SJCRH30 (cell line): ENCODE results near the gene GRXCR1. TPM values are rescaled to one million over a fixed set of nuclear protein-coding genes. Genes with fewer than 3 reads are reported as not detected.

Experiments used
- DNase-seq, 2 experiments: peaks; one replicate each; pipeline ENCODE4 v3.0.0-alpha.2; 2015 to 2020
- H3K27ac ChIP-seq: fragments of 250-450 bp; sonication (Bioruptor Pico); 2 replicates; pipeline ENCODE4 v1.5.1; 2020; ENCODE audit warnings: mild to moderate bottlenecking, moderate library complexity
- H3K27me3 ChIP-seq: fragments of 250-450 bp; sonication (Bioruptor Pico); 2 replicates; pipeline ENCODE4 v1.5.1; 2020; ENCODE audit warnings: mild to moderate bottlenecking, moderate library complexity
- H3K36me3 ChIP-seq: fragments of 250-450 bp; sonication (Bioruptor Pico); 2 replicates; pipeline ENCODE4 v1.5.1; 2020; ENCODE audit warnings: mild to moderate bottlenecking, moderate library complexity
- H3K4me1 ChIP-seq: fragments of 250-450 bp; sonication (Bioruptor Pico); 2 replicates; pipeline ENCODE4 v1.5.1; 2020; ENCODE audit warnings: mild to moderate bottlenecking, moderate library complexity
- H3K4me3 ChIP-seq: fragments of 250-450 bp; sonication (Bioruptor Pico); 2 replicates; pipeline ENCODE4 v1.5.1; 2020; ENCODE audit warnings: mild to moderate bottlenecking, moderate library complexity
- H3K9me3 ChIP-seq: fragments of 250-450 bp; sonication (Bioruptor Pico); replicated peaks from 2 replicates; pipeline ENCODE4 v1.5.1; 2020; ENCODE audit warnings: mild to moderate bottlenecking, moderate library complexity
- total RNA-seq: library from RNA; depleted of rRNA; stranded (reverse); fragments of >200 nt; shearing (Covaris generic); gene quantifications from 2 replicates; pipeline ENCODE4 v1.2.3, GENCODE V29; 2014; rRNA removed

GRXCR1 gene
- total RNA-seq: not detected in 2 replicates

DNA sequence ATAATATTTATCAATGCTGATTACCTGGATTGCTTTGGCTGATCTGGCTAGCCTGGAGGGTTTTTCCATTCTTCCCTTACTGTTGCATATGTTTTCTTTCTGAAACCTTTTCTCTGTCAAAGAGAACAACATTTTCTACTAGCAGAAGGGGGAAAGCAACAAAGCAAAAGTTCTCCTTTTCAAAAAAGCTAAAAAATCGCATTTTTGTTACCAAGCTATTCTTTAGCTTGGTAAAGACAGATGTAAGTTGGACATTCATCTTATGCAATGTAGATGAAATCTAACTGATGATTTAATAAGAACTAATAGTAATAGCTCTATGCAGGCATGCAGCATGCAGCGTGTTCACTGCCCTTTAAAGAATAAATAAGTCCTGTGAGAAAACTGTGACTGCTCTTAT is at the start of gene GRXCR1:
Gene GRXCR1, plus strand, starts transcription at position 301 of the 400 bp plus-strand sequence. CDS start 554 bp downstream, outside the sequence.
- no peaks in the 10 kb centered on the region for H3K9me3 ChIP-seq
- no peaks in the 10 kb centered on the region for H3K36me3 ChIP-seq
- H3K27me3 ChIP-seq: peaks cover 13% of the 10 kb centered on the region
- H3K27ac ChIP-seq: no peak within 1 kb of the TSS
- H3K4me1 ChIP-seq: no peaks in the 10 kb centered on the region
- DNase-seq: no peak
- no peak within 1 kb of the TSS for H3K4me3 ChIP-seq

GRCh38 chr4:42843694-42844093 is 48.8 kb upstream of the GRXCR1 start:
- Histone ChIP-seq H3K9me3 (no peaks in the 10 kb centered on the region), H3K4me3 (no peak overlapping the region), H3K27ac (no peak overlapping the region), H3K27me3 (0 out of 2 replicates have a peak, but pooled peaks cover 3% of the 10 kb centered on the region), H3K36me3 (no peaks in the 10 kb centered on the region), H3K4me1 (no peaks in the 10 kb centered on the region)
- no peak for DNase-seq

DNA sequence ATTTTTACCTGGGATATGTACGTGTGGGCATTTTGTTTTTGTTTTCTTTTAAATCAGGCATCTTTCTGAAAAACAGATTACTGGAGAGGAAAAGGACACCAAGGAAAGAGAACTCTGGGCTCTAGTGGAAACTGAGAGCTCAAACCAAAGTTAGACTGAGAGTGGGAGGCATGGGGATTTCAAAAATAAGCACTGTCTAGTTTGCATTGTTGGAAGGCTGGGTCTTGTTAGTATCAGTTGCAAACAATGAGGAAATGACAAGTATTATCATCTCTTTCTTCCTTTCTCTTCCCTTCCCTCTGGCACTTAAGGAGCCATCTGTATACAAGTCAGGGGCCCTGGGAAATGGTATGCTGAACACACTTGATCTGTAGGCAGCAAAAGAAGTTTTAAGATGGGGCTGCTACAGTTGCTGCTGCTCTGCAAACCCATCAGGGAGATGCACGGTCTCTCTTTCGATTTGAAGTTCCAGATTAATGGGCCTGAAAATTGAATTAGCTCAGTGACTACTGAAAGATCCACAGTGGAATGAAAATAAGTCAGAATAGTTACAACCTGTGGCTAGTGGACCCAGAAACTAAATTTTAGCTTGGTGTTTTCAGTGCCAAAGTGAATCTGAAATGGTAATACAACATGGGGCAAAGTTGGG is 48.0 kb upstream of the GRXCR1 start:
- H3K27me3 ChIP-seq: 0 out of 2 replicates have a peak, but pooled peaks cover 3% of the 10 kb centered on the region
- H3K9me3 ChIP-seq: no peaks in the 10 kb centered on the region
- H3K4me3 ChIP-seq: no peak overlapping the region
- H3K27ac ChIP-seq: no peak overlapping the region
- no peaks in the 10 kb centered on the region for H3K36me3 ChIP-seq
- no peak for DNase-seq
- no peaks in the 10 kb centered on the region for H3K4me1 ChIP-seq

- Histone ChIP-seq H3K4me1 (no peaks in the 10 kb centered on the region), H3K36me3 (no peaks in the 10 kb centered on the region), H3K27ac (no peak overlapping the region), H3K9me3 (no peaks in the 10 kb centered on the region), H3K27me3 (0 out of 2 replicates have a peak, but pooled peaks cover 3% of the 10 kb centered on the region), H3K4me3 (no peak overlapping the region)
- no peak for DNase-seq
Measured at GRCh38 chr4:42845586-42845985, 46.9 kb upstream of the GRXCR1 start.

DNA sequence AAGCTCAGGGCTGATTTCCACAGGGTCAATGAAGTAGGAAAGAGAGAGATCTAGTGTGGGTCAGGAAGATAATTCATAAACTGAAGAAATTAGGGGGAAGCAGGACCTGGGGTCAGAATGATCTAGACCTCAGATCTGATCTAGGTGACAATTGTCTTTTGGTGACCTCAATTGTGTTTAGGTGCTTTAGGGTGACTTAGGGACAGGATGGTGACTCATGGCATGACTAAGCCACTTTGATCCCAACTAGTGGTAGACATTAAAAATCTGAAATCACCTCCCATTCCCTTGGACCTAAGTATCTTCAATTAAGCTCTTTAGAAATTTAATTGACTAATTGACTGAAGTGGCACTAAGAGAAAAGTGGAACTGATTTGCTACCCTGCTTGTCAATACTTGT is 36.7 kb upstream of the GRXCR1 start:
- H3K27me3 ChIP-seq: no peaks in the 10 kb centered on the region
- H3K9me3 ChIP-seq: no peaks in the 10 kb centered on the region
- H3K4me3 ChIP-seq: no peak overlapping the region
- H3K27ac ChIP-seq: no peak overlapping the region
- no peaks in the 10 kb centered on the region for H3K36me3 ChIP-seq
- no peaks in the 10 kb centered on the region for H3K4me1 ChIP-seq
- no peak for DNase-seq

DNA sequence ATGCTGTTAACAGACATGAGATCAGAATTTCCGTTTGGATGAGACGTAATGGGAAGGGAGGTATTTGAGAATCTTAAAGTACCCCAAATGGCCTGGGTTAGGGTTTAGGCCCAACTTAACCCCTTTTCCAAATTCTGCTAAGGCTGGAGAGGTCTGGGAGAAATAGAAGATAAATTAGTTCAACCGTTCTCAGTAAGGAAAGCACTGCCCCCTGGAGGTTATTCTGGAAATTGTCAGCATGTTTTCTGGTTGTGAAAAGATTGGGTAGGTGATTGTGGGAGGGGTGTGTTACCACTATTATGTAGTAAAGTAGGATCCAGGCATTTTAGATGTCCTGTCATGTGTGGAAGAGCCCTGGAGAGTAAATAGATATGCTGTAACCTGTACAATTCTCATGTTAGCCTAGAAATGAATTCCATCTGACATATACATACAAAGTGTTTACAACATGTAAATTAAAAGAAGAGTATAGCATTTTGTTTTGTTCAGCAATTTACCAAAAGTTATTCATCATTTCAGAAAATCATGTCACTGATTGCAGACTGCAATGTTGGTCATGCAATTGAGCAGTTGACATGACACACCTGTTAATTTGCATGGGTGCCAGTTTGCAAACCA is 26.8 kb upstream of the GRXCR1 start:
- H3K27ac ChIP-seq: no peak overlapping the region
- peaks cover 6% of the 10 kb centered on the region; the same call in 1 of the 2 replicates for H3K27me3 ChIP-seq
- no peaks in the 10 kb centered on the region for H3K9me3 ChIP-seq
- peak; percentile 35 to 76 for DNase-seq
- no peak overlapping the region for H3K4me3 ChIP-seq
- H3K36me3 ChIP-seq: no peaks in the 10 kb centered on the region
- no peaks in the 10 kb centered on the region for H3K4me1 ChIP-seq

DNA sequence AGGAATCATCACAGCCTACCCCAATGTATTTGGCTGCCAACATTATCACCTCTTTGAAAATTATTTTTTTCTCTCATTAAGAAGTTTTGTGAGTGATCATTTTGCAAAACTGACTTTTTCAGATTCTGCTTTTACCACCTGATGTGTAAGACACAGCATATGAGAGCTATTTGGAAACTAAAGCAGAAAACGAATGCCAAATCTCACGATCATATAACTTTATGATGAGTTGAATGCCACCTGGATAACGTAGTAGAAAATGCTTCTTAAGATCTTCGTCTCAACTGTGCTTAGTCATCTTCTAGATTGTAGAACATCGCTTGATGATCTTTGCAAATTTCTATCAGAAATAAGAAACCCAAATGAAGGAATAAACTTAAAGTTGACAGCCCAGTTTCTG is 21.3 kb upstream of the GRXCR1 start:
- Histone ChIP-seq H3K4me1 (no peaks in the 10 kb centered on the region), H3K27me3 (0 out of 2 replicates have a peak, but pooled peaks cover 5% of the 10 kb centered on the region), H3K4me3 (no peak overlapping the region), H3K9me3 (no peaks in the 10 kb centered on the region), H3K27ac (no peak overlapping the region), H3K36me3 (no peaks in the 10 kb centered on the region)
- no peak for DNase-seq

- Histone ChIP-seq H3K36me3 (no peaks in the 10 kb centered on the region), H3K27me3 (0 out of 2 replicates have a peak, but pooled peaks cover 5% of the 10 kb centered on the region), H3K4me3 (no peak overlapping the region), H3K4me1 (no peaks in the 10 kb centered on the region), H3K27ac (no peak overlapping the region), H3K9me3 (no peaks in the 10 kb centered on the region)
- no peak for DNase-seq
Measured at GRCh38 chr4:42871671-42872290, 20.7 kb upstream of the GRXCR1 start.

DNA sequence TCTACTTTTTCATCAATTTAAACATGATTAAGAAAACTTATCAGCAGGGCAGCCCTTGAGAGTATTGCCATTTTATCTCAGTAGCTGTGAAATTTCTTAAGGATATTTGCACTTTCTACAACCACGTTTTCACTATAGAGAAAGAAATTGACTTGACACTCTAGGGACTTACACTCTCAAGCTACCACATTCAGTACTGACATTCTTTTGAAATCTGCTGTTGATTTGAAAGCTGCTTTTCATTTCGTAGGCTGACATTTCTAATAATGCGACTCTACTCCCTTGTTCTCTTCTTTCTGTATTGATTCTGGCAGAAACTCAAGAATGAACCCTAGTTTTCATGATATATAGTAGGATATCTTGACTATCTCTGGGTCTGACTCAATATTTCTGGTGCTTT is 13.7 kb upstream of the GRXCR1 start:
- Histone ChIP-seq H3K36me3 (no peaks in the 10 kb centered on the region), H3K4me1 (no peaks in the 10 kb centered on the region), H3K27ac (no peak overlapping the region), H3K4me3 (no peak overlapping the region), H3K9me3 (no peaks in the 10 kb centered on the region), H3K27me3 (peaks cover 3% of the 10 kb centered on the region; the same call in 1 of the 2 replicates)
- no peak for DNase-seq

GRCh38 chr4:42881253-42881652 is 11.3 kb upstream of the GRXCR1 start:
- H3K4me3 ChIP-seq: no peak overlapping the region
- no peaks in the 10 kb centered on the region for H3K9me3 ChIP-seq
- no peaks in the 10 kb centered on the region for H3K36me3 ChIP-seq
- DNase-seq: no peak
- H3K27me3 ChIP-seq: no peaks in the 10 kb centered on the region; the same call in 1 of the 2 replicates
- no peaks in the 10 kb centered on the region for H3K4me1 ChIP-seq
- no peak overlapping the region for H3K27ac ChIP-seq

DNA sequence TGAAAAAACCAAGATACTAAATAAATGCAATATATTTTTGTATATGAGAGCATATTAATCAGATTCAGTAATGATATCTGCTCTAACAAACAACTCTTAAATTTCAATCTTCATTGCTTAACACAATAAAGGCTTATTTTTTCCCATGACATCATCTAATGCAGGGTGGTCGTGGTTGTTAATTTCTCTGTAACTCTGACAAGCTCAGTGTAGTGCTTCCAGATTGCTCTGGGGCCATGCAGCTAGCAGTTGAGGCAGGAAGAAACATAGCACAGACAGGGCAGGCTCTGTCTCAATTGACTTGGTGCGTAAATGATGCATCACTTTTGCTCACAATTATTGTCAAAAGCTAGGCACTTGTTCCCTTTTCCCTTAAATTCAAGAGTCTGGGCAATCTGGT is 869 bp upstream of the GRXCR1 start:
- Histone ChIP-seq H3K4me1 (no peaks in the 10 kb centered on the region), H3K4me3 (no peak overlapping the region), H3K36me3 (no peaks in the 10 kb centered on the region), H3K27ac (no peak overlapping the region), H3K9me3 (no peaks in the 10 kb centered on the region), H3K27me3 (peaks cover 13% of the 10 kb centered on the region)
- DNase-seq: no peak

- Histone ChIP-seq H3K4me3 (no peak overlapping the region), H3K9me3 (no peaks in the 10 kb centered on the region), H3K4me1 (no peaks in the 10 kb centered on the region), H3K27me3 (peaks cover 13% of the 10 kb centered on the region), H3K36me3 (no peaks in the 10 kb centered on the region), H3K27ac (no peak overlapping the region)
- no peak for DNase-seq
Measured at GRCh38 chr4:42895452-42895851, 2.9 kb downstream of the GRXCR1 start.

GRCh38 chr4:42904986-42905385 is 12.5 kb downstream of the GRXCR1 start:
- no peaks in the 10 kb centered on the region for H3K4me1 ChIP-seq
- no peak for DNase-seq
- H3K9me3 ChIP-seq: no peaks in the 10 kb centered on the region

DNA sequence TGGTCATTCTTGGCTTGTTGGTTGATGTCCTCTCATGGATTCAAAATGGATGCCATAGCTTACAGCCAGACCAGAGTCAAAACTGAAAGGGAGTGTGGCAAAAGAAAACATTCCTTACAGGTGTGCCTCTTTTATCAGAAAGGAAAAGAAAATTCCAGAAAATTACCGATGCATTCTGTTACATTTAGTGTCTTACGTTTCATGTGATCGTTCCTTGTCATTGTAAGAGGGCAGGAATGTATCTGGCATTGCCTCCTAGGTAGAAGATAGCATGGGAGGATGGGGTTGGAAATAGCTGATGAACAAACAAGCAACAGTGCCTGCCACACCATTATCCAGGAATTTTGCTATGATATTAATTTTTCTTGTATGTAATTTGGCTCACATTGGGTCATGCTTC is 13.1 kb downstream of the GRXCR1 start:
- no peak for DNase-seq
- Histone ChIP-seq H3K4me1 (no peaks in the 10 kb centered on the region), H3K9me3 (no peaks in the 10 kb centered on the region), H3K4me3 (no peak overlapping the region), H3K27me3 (no peaks in the 10 kb centered on the region), H3K27ac (no peak overlapping the region), H3K36me3 (no peaks in the 10 kb centered on the region)

More at GRCh38 chr4:42904986-42905385, 12.5 kb downstream of the GRXCR1 start:
- Histone ChIP-seq H3K27ac (no peak overlapping the region), H3K4me3 (no peak overlapping the region), H3K27me3 (no peaks in the 10 kb centered on the region), H3K36me3 (no peaks in the 10 kb centered on the region)

GRCh38 chr4:42906341-42906740 is 13.8 kb downstream of the GRXCR1 start:
- H3K4me1 ChIP-seq: no peaks in the 10 kb centered on the region
- no peak overlapping the region for H3K27ac ChIP-seq
- DNase-seq: no peak
- H3K4me3 ChIP-seq: no peak overlapping the region
- no peaks in the 10 kb centered on the region for H3K36me3 ChIP-seq
- H3K27me3 ChIP-seq: no peaks in the 10 kb centered on the region
- H3K9me3 ChIP-seq: no peaks in the 10 kb centered on the region
